ENCODE results near the gene TEX48. TPM values are rescaled to one million over a fixed set of nuclear protein-coding genes. Genes with fewer than 3 reads are reported as not detected.

TEX48 gene
- total RNA-seq, 1 experiment from 2014 or later, result not detected

DNA sequence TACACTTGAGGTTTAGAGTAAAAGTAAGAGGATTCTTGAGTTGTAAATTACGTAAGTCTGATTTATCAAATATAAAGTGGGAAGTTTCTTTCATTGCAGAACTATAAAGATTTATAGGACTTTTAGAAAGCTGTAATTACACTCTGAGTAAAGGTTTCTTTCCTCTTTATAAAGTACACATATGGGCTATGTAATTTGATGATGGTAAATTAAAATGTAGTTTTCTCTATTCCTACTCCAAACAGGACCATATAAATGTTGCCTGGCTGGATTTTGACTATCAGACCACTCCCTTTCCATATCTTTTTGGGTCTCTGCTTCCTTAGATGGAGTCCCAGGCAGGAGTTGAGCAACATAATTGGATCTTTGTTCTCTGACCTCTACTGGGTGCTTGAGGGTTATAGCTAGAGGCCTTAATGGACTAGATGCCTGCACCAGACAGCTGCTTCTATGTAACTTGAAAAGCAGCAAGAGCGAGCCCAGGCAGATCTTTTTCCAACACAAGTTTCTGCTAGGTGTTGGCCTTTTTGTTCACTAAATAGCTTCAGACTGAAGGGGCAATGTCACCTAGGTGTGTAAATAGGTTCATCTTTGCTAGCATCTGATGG is 11.4 kb upstream of the TEX48 start:
- no peak for DNase-seq (ENCODE audit: low spot score)

GRCh38 chr9:114691956-114692295 is 9.9 kb upstream of the TEX48 start:
- DNase-seq (ENCODE audit: low spot score), result no peak

DNA sequence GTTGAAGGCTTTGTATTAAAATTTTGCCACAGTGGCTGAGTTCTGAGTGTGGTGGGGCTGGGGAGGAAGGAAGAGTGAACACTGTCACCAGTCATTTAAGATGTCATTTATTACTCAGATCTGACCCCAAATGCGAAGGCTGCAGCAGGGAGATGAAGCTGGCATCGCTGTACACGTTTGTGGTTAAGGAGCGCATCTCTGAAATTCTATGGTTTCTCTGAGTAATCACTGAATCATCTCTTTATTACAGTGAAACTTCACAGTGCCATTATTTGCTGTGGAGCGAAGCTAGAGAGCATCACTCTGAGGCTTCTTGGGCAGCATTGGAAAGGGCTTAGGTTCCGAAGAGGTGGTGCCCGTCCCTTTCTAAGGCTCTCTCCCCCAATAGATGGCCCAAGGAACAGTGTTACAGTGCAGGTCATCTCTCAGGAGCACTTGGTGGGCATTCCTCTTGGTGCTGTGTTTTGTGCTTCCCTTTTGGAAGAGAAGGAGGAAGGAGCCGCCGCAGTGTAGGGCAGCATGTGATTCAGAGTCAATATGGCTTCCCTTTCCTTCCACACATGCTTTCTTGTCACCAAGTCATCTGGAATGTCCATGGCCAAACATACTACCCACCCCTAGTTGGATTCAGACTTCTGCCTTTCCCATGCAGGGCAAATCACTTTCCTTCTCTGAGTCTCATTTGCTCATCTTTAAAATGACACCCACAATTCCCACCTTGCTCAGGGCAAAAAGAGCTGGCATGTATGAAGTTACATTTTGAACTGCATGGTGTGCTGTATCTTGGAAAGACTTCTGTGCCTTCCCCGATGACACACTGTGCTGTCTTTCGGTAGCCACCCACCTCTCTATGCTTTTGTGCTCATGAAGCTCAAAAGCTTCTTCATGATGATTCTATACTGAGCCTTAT is 9.3 kb upstream of the TEX48 start:
- DNase-seq (ENCODE audit: low spot score), result peak; percentile 41

GRCh38 chr9:114690308-114690707 is 8.3 kb upstream of the TEX48 start:
- peak; percentile 16 for DNase-seq (ENCODE audit: low spot score)

GRCh38 chr9:114689813-114690212 is 7.8 kb upstream of the TEX48 start:
- no peak for DNase-seq (ENCODE audit: low spot score)

DNA sequence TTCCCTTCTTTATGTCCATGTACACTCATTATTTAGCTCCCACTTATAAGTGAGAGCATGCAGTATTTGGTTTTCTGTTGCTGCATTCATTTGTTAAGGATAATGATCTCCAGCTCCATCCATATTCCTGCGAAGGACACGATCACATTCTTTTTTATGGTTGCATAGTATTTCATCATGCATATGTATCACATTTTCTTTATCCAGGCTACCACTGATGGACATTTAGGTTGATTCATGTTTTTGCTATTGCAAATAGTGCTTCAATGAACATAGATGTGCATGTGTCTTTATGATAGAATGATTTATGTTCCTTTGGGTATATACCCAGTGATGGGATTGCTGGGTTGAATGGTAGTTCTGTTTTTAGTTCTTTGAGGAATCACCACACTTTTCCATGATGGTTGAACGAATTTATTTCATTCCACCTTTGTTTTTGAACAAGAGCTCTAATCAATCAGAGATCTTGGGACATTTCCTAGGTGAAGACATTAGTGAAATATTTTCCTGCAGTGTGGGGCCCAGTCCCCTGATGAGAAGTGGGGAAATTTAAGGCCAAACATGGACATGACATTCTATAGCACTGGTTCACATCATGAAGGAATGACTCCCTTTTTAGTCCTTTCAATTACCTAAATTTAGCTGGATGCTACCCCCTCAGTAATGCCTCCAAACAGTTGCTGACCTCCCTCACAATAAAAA is 7.1 kb upstream of the TEX48 start:
- DNase-seq (ENCODE audit: low spot score), result no peak

GRCh38 chr9:114688379-114688778 is 6.4 kb upstream of the TEX48 start:
- no peak for DNase-seq (ENCODE audit: low spot score)

DNA sequence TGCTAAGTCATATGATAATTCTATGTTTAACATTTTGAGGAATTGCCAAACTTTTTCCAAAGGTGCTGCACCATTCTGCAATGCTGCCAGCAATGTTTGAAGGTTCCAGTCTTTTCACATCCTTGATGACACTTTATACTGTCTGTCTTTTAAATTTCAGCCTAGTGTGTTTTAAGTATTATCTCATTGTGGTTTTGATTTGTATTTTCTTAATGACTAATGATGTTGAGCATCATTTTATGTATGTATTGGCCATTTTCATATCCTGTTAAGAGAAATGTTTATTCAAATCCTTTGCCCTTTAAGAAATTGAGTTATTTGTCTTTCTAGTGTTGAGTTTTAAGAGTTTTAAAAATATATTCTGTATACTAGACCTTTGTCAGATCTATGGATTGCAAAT is 5.0 kb upstream of the TEX48 start:
- no peak for DNase-seq (ENCODE audit: low spot score)

- no peak for DNase-seq (ENCODE audit: low spot score)
Measured at GRCh38 chr9:114685951-114686350, 4.0 kb upstream of the TEX48 start.

GRCh38 chr9:114684036-114684435 is 2.0 kb upstream of the TEX48 start:
- DNase-seq (ENCODE audit: low spot score), result no peak

- DNase-seq (ENCODE audit: low spot score), result no peak
Measured at GRCh38 chr9:114682846-114683245, 854 bp upstream of the TEX48 start.

GRCh38 chr9:114680259-114681001 is 1.6 kb downstream of the TEX48 start:
- no peak for DNase-seq (ENCODE audit: low spot score)

DNA sequence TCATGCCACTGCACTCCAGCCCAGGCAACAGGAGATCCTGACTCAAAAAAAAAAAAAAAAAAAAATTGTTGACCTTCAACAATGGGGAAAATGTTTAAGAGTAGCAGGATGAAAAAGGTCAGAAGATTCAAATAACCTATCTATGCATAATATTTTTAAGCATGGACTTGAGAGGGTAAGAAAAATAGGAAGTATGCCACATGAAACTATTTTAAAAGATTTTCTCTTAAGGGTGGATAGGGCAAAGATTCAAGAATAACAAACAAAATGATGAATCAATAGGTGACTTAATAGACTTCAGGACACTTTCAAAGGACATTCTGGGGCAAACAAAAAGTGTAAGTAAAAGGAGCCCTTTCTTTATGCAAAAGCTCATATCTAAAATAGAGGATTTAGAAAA is 3.2 kb downstream of the TEX48 start:
- no peak for DNase-seq (ENCODE audit: low spot score)

GRCh38 chr9:114678130-114678529 is 3.9 kb downstream of the TEX48 start:
- DNase-seq (ENCODE audit: low spot score), result no peak

DNA sequence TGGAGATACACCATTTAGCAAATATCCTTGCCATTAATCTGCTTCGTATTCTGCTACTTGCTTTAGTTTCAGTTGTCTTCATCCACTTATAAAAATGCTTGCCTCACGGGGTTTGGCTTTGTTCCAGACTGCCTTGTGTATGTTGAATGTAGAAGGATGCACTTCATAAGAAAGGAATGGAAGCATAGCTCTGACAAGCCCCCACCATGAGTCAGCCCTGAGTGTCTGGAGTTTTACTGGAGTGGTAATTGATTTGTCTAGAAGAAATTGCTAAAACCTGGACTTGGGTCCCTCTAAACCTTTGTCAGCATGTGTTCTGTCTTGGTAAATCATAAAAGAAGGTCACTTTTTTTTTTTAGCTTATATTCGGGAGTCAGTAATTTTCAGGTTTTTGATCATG is 4.6 kb downstream of the TEX48 start:
- DNase-seq (ENCODE audit: low spot score), result peak; percentile 71

- DNase-seq (ENCODE audit: low spot score), result no peak
Measured at GRCh38 chr9:114676901-114677300, 5.1 kb downstream of the TEX48 start.

- no peak for DNase-seq (ENCODE audit: low spot score)
Measured at GRCh38 chr9:114674798-114675540, 7.0 kb downstream of the TEX48 start.

DNA sequence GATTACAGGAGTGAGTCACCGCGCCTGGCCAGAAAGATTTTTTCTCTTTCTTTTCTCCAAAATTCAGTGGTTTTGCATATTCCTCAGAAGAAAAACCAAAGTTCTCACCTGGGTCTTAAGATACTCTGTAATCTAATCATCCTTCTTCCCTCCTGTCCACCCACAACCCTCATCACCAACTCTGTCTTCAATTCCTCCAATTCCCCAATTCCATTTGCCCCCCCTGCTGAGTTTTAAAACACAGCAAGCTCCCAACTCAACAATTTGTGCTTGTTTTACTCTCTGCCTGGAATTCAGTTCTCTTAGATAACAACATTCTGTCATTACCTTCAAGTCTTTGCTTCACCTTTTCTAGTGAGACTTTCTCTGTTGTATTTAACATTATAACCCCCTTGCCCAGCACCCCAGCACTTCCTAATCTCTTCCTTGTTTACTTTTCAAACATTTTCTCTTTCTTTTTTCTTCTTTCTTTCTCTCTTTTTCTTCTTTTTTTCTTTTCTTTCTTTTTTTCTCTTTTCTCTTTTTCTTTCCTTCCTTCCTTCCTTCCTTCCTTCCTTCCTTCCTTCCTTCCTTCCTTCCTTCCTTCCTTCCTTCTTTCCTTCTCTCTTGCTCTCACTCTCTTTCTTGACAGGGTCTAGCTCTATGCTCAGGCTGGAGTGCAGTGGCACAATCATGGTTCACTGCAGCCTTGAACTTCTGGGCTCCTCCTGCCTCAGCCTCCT is 7.8 kb downstream of the TEX48 start:
- no peak for DNase-seq (ENCODE audit: low spot score)

GRCh38 chr9:114671605-114672004 is 10.4 kb downstream of the TEX48 start:
- no peak for DNase-seq (ENCODE audit: low spot score)

DNA sequence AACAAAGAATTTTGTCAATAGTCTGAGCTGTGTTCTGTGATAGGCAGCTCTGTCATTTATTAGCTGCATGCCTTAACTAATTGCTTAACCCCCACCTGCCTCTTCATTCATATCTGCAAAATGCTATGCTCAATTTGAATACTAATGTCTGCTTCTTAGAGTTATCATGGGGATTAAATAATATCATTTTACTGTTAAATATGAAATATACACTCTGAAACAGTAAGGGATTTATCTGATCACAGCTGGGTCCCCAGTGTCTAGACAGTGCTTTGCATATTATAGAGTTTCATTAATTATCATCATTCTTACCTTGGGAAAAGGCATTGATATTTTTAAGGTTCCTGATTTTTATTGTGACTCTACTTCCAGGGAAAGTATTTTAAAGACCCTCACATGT is 12.0 kb downstream of the TEX48 start:
- DNase-seq (ENCODE audit: low spot score), result no peak

DNA sequence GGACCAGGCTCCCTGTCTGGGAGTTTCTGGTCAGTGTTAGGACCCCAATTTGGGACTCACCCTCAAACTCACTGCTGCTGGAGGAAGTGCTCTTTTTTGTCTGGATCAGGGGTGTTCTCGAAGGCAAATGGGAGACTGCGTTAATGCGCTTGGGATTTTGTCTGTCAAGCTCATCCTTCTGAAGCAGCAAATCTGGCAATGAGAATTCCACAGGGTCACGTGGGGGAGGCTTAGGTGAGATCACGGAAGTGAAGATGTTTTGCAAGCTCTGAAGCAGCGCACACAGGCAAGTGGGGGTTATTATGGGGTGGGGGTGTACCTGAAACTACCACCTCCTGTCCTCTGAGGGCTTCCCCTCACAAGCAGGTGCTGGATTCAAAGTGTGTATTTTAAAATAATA is 13.8 kb downstream of the TEX48 start:
- DNase-seq (ENCODE audit: low spot score), result no peak
